Aorta (tissue), 5 donors: ENCODE data around the gene SYT8. TPM values are rescaled to one million over a fixed set of nuclear protein-coding genes. Genes with fewer than 3 reads are reported as not detected.

ENCODE experiments used
- ATAC-seq: fragments of 200-7000 bp; cut with Tn5 transposase; one replicate; pipeline ENCODE4 v1.9.1; 2022; ENCODE audit warnings: moderate library complexity; ENCODE audit not compliant: low FRiP score
- DNase-seq, 2 donors: peaks; one replicate each; pipeline ENCODE4 v3.0.0-alpha.2; 2020
- H3K27ac ChIP-seq, 2 donors: one replicate each; pipeline ENCODE4 v1.5.1; 2013; ENCODE audit warnings: low read length in 2 of 2, mild to moderate bottlenecking in 2 of 2, moderate library complexity in 2 of 2, control low read depth in 1 of 2, inconsistent platforms in 1 of 2, low read depth in 1 of 2
- H3K27me3 ChIP-seq, 2 donors: one replicate each; pipeline ENCODE4 v1.6.1; 2013; ENCODE audit warnings: control low read depth in 1 of 2, low read length in 1 of 2, mild to moderate bottlenecking in 1 of 2, moderate library complexity in 1 of 2; ENCODE audit not compliant: insufficient read depth in 2 of 2, control insufficient read depth in 1 of 2
- H3K36me3 ChIP-seq, 2 donors: one replicate each; pipeline ENCODE4 v1.6.1; 2013; ENCODE audit warnings: control low read depth in 1 of 2, low read length in 1 of 2, mild to moderate bottlenecking in 1 of 2; ENCODE audit not compliant: insufficient read depth in 2 of 2, control insufficient read depth in 1 of 2
- H3K4me1 ChIP-seq, 2 donors: one replicate each; pipeline ENCODE4 v1.6.1; 2013; ENCODE audit warnings: low read length in 2 of 2, control low read depth in 1 of 2, mild to moderate bottlenecking in 1 of 2, moderate library complexity in 1 of 2; ENCODE audit not compliant: insufficient read depth in 2 of 2, control insufficient read depth in 1 of 2
- H3K4me3 ChIP-seq, 2 donors: one replicate each; pipeline ENCODE4 v1.5.1; 2013; ENCODE audit warnings: low read length in 2 of 2, control low read depth in 1 of 2, mild to moderate bottlenecking in 1 of 2
- H3K9me3 ChIP-seq: one replicate; pipeline ENCODE4 v1.6.1; 2013; ENCODE audit warnings: mild to moderate bottlenecking, low read length; ENCODE audit not compliant: control insufficient read depth
- WGBS, 2 donors: extraction: QIAGEN DNeasy Blood & Tissue Kit; methylation state at CpG; one replicate each; pipeline ENCODE4 v1.1.7; 2013; 5-methylcytosine and 5-hydroxymethylcytosine counted together
- intact Hi-C, 2 donors: fragments of 100-400 bp; cut with DNase I; formaldehyde crosslinking; loops; one replicate each; pipeline versions ENCODE4 v1.14.2 to v1.15.0; 2022
- polyA plus RNA-seq, 2 donors: library from polyadenylated mRNA; stranded (reverse); fragments of 200-250 nt; gene quantifications; one replicate each; pipeline ENCODE4 v1.2.3, GENCODE V29; 2013
- total RNA-seq, 2 donors: library from RNA; stranded (reverse); fragmentation: NEBNext Ultra II Directional; extraction: Animal tissue kit (Norgen Biotek cat#: 25700); gene quantifications; one replicate each; pipeline ENCODE4 v1.2.1, GENCODE V29; 2021
- donor health status: healthy with polysubstance abuse.
- donor health status: Bipolar disorder and iron deficiency.
- donor health status: DM: no; HTN: no; CAD: no.
- donor health status: DM: no; HTN: no; CAD: no.
- donor health status: DM: yes; HTN: yes; CAD: no.

The SYT8 gene
- total and polyA plus RNA-seq, 4 donors: 0.19 to 14.3 (median 3.6) TPM

DNA sequence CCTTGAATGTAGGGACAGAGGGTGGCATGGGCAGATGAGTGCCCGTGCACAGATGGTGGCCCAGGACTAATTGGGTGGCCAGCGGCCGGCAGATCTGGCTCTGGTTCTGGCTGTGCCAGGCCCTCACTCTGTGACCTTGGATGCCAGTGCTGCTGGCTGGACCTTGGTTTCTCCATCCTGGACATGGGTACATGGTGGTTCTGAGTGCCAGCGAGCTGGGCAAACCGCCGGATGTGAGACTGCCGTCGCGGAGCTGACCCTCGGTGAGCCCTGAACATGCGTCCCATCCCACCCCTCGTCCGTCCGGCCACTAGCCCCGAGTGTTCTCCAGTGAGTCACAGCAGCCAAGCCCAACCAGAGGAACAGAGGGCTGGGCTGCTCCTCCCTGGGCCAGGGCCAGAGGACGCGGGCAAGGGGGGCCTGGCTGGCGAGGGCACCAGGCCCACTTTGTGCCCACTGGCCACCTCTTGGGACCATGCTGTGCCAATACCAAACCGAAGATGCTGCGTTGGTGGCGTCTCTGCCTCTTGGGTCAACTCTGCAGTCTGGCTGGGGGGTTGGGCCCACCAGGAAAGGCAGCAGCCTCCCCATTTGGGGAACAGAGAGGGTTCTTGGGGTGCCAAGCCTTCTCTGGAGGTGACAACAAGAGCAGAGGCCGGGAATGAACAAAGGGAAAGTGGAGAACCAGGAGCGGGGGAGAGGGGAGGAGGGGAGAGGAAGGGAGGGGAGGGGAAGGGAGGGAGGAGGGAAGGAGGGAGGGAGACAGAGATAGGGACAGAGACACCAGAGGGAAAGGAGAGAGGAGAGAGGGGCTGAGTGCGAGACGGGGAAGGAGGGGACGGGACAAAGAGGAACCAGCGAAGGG lies 28.8 kb downstream of the SYT8 start:
- Histone ChIP-seq H3K27me3 (no peaks in the 10 kb centered on the region), H3K4me3 (no peak overlapping the region), H3K9me3 (no peaks in the 10 kb centered on the region), H3K36me3 (no peaks in the 10 kb centered on the region), H3K4me1 (peaks cover 0 to 3% of the 10 kb centered on the region in 2 donors), H3K27ac (peak overlapping the region in 1 of 2 donors; percentile 77)
- DNase-seq (peak; percentile 95), ATAC-seq (peak; percentile 91)
- intact Hi-C loops: no loop called here
- 4 to 6% methylated on average over 26 to 27 of the region's 27 CpGs for whole genome bisulfite sequencing, 2 donors

DNA sequence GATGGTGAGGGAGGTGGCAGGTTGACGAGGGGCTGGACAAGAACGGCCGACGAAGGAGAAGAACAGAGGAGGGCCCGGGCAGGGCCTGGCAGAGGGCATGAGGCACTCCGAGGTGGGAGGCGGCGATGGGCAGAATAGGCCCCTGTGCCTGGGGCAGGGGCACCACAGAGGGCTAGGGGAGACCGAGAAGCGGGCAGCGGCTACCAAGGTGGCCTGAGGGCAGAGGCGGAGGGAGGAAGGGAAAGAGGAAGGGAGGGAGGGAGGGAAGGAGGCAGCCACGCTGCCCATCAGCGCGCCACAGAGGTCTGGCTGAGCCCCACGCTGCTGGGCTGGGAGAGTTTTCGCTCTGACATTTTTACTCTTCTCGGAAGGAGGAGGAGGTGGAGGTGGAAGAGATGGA lies 29.4 kb downstream of the SYT8 start:
- no peaks in the 10 kb centered on the region for H3K9me3 ChIP-seq
- H3K4me1 ChIP-seq: peaks cover 0 to 3% of the 10 kb centered on the region in 2 donors
- peak overlapping the region in 1 of 2 donors; percentile 79 for H3K27ac ChIP-seq
- DNase-seq (peak in 1 of 2 donors; percentile 79), ATAC-seq (peak; percentile 13)
- H3K36me3 ChIP-seq: no peaks in the 10 kb centered on the region
- H3K27me3 ChIP-seq: no peaks in the 10 kb centered on the region
- 5% methylated on average over 18 of the region's 18 CpGs for WGBS, 2 donors
- intact Hi-C loops: no loop called here
- H3K4me3 ChIP-seq: no peak overlapping the region

DNA sequence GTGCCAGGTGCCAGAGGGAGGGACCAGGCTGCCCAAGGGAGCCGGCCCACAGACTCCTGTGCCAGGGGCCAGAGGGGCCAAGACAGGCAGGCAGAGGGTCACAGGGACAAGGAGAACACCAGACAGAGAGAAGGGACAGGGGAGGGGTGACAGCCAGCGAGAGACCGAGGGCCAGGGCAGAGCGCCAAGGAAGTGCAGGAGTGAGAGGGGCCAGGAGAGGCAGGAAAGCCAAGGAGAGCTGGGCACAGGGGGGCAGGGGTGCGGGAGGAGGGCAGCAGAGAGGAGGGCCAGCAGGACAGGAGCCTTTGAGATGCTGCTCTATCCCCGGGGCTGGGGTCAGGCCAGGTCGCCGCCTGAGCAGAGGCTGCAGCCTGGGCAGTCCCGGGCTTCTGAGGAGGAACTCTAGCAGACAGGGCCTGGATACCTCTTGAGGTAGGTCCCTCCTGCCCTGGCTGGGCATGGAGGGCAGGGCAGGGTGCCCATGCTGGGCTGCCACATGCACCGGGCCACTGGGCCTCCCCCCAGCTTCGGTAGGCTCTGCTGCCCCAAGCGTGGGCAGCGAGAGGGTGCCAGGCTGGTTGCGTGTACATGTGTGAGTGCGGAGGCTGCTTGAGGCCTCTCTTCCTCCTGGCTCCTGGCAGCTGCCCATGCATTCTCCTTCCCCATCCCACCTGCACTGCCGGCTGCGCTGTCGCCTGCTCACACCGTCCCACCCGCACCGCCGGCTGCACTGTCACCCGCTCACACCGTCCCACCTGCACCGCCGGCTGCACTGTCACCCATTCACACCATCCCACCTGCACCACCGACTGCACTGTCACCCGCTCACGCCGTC lies 30.3 kb downstream of the SYT8 start:
- H3K36me3 ChIP-seq: no peaks in the 10 kb centered on the region
- H3K27me3 ChIP-seq: no peaks in the 10 kb centered on the region
- peak overlapping the region in 1 of 2 donors; percentile 79 for H3K27ac ChIP-seq
- intact Hi-C loops: no loop called here
- no peak overlapping the region for H3K4me3 ChIP-seq
- 53% methylated on average over 29 to 30 of the region's 30 CpGs for WGBS, 2 donors
- DNase-seq: peak in 1 of 2 donors; percentile 81
- peaks cover 0 to 3% of the 10 kb centered on the region in 2 donors for H3K4me1 ChIP-seq
- ATAC-seq: peak; percentile 5
- no peaks in the 10 kb centered on the region for H3K9me3 ChIP-seq

DNA sequence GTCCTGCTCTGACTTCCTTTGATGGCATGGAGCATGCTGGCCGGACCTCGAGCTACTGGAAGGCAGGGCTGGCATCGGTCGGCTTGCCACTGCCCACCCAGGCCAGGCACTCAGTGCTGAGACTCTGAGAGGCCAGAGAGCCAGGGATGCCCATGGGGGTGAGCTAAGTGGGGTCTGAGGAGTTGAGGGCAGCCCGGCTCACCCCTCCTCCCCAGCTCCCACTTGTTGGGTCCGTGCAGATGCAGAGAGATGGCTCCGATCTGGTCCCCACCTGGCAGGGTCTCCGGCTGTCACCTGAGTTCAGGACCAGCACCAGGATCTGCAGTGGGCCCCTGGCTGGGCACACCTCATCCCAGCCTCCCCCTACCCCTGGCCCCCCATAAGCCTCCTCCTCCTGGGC lies 31.4 kb downstream of the SYT8 start:
- 77 to 83% methylated on average over 8 of the region's 8 CpGs for WGBS, 2 donors
- no peaks in the 10 kb centered on the region for H3K9me3 ChIP-seq
- no peak overlapping the region for H3K4me3 ChIP-seq
- H3K36me3 ChIP-seq: no peaks in the 10 kb centered on the region
- no peak overlapping the region for H3K27ac ChIP-seq
- peaks cover 0 to 3% of the 10 kb centered on the region in 2 donors for H3K4me1 ChIP-seq
- H3K27me3 ChIP-seq: no peaks in the 10 kb centered on the region
- DNase-seq: no peak
- no peak for ATAC-seq
- intact Hi-C loops: no loop called here

DNA sequence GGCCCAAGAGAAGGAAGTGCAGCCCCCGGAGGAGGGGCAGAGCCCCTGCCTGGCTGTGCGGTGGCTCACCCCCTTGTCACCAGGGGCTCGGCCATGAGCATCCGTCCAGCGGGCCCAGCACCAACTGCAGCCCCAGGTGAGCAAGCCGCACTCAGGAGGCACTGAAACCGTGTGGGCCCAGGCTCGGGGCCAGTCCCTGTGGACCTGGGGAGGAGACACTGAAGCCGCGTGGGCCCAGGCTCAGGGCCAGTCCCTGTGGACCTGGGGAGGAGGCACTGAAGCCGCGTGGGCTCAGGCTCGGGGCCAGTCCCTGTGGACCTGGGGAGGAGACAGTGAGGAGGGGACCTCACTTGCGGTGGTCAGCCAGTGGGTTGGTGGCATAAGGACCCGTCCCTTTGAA lies 32.0 kb downstream of the SYT8 start:
- Histone ChIP-seq H3K4me1 (peaks cover 0 to 3% of the 10 kb centered on the region in 2 donors), H3K9me3 (no peaks in the 10 kb centered on the region), H3K36me3 (no peaks in the 10 kb centered on the region), H3K4me3 (no peak overlapping the region), H3K27me3 (no peaks in the 10 kb centered on the region), H3K27ac (no peak overlapping the region)
- WGBS, 2 donors: 69 to 71% methylated on average over 14 to 15 of the region's 15 CpGs
- DNase-seq (no peak), ATAC-seq (no peak)
- intact Hi-C loops: no loop called here

DNA sequence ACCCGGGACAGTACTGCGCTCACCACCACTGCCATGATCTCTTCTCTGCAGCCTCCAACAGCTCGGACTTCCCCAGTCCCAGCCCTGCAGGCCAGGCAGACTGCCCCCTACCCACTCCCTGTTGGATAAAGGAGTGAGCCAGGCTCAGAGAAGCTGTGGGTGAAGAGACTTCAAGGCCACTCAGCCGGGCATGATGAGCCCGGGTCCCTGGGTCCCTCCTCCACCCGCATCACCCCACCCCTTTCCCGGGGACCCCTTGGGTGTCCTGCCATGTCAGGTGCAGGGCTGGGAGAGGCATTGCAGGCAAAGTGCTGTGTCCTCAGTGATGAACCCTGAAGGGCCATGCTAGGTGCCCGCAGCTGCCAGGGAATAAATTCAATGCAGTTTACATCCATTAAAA lies 32.6 kb downstream of the SYT8 start:
- H3K4me3 ChIP-seq: no peak overlapping the region
- intact Hi-C loops: no loop called here
- H3K36me3 ChIP-seq: no peaks in the 10 kb centered on the region
- no peaks in the 10 kb centered on the region for H3K27me3 ChIP-seq
- H3K27ac ChIP-seq: no peak overlapping the region
- no peaks in the 10 kb centered on the region for H3K9me3 ChIP-seq
- ATAC-seq (no peak), DNase-seq (no peak)
- H3K4me1 ChIP-seq: peaks cover 0 to 3% of the 10 kb centered on the region in 2 donors
- 80 to 93% methylated on average over 8 of the region's 8 CpGs for WGBS, 2 donors

DNA sequence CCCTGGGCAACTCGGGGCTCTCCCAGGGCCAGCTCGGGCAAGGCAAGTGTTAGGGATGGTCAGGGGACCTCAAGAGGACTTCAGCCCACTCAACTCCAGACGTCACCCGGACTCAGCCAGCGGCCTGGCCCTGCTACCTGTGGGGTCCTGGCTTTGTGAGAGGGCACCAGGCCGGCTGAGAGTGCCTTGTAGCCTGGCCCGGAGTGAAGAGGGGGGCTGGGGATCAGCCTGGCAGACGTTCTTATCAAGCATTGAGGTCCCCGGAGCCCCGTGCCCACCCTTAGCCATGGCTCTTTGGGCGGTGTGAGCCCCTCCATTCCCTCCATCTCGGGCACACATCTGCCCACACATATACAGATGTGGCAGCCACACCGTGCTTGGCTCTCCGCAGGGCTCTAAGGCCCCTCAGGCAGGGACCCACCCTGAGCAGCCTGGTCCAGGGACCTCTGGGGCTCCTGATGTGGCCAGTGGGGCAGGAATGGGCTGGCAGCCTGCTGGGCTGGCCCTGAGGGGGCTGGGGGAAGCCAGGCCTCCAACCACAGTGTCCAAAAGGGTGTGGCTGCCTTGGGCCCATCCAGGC lies 33.4 kb downstream of the SYT8 start:
- Histone ChIP-seq H3K4me3 (no peak overlapping the region), H3K27me3 (no peaks in the 10 kb centered on the region), H3K27ac (no peak overlapping the region), H3K4me1 (peaks cover 0 to 3% of the 10 kb centered on the region in 2 donors), H3K36me3 (no peaks in the 10 kb centered on the region), H3K9me3 (no peaks in the 10 kb centered on the region)
- DNase-seq: no peak
- intact Hi-C loops: no loop called here
- no peak for ATAC-seq
- WGBS, 2 donors: 78 to 81% methylated on average over 14 of the region's 14 CpGs

DNA sequence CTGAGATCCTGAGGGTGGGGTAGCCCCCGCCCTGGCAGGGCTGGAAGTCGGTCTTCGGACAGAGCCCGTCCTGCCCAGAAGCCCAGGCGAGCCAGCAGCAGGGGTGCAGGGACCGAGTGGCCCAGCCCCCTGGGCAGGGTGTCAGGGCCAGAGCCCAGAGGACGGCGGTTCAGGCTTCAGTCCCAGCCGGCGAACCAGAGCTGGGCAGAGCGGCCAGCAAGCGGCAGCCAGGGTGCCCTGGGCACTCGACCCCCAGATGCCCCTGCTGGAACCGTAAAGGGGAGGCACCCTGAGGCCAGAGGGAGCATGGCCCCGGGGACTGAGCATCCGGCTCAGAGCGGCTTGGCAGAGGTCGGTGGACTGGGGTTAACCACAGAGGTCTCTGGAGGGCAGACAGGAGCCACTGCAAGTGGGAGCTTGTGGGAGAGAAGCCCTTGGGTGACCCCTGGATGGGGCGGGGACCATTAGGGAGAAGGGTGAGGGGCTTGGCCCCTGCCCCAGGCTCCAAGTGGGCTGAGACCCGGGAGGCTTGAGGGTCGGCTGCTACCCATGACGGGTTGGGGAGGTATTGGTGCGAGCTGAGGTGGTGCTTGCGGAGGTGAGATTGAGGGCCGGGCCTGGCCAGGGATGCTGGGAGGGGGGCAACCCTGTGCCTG lies 34.0 kb downstream of the SYT8 start:
- WGBS, 2 donors: 36 to 52% methylated on average over 20 to 25 of the region's 25 CpGs
- ATAC-seq: peak; percentile 19
- H3K4me3 ChIP-seq: no peak overlapping the region
- H3K27ac ChIP-seq: no peak overlapping the region
- H3K36me3 ChIP-seq: no peaks in the 10 kb centered on the region
- no peaks in the 10 kb centered on the region for H3K9me3 ChIP-seq
- H3K4me1 ChIP-seq: peaks cover 0 to 3% of the 10 kb centered on the region in 2 donors
- DNase-seq: peak; percentile 66 to 75
- intact Hi-C loops: no loop called here
- no peaks in the 10 kb centered on the region for H3K27me3 ChIP-seq
